Stomach (tissue), 9 donors: ENCODE measurements around the gene PLEKHG4. TPM values are rescaled to one million over a fixed set of nuclear protein-coding genes. Genes with fewer than 3 reads are reported as not detected.

Experiments used
- DNase-seq, 2 donors: peaks; one replicate each; pipeline versions ENCODE4 v3.0.0 to v3.0.0-alpha.2; 2013 to 2019
- H3K27ac ChIP-seq, 5 donors: fragments of 200-600 bp in 4 of 5; sonication (generic) in 4 of 5; one replicate each; pipeline ENCODE4 v1.5.1; 2013 to 2019; ENCODE audit warnings: mild to moderate bottlenecking in 1 of 5, moderate library complexity in 1 of 5
- H3K27me3 ChIP-seq, 3 donors: fragments of 200-600 bp; sonication (generic); one replicate each; pipeline ENCODE4 v1.5.1; 2017 to 2019; ENCODE audit warnings: mixed run types in 1 of 3
- H3K36me3 ChIP-seq, 4 donors: fragments of 200-600 bp; sonication (generic); 1 replicate in 3 of 4; 2 replicates in 1 of 4; pipeline ENCODE4 v1.5.1; 2016 to 2019
- H3K4me1 ChIP-seq, 4 donors: fragments of 200-600 bp; sonication (generic); one replicate each; pipeline ENCODE4 v1.5.1; 2016 to 2019
- H3K4me3 ChIP-seq, 4 donors: fragments of 200-600 bp; sonication (generic) in 3 of 4; one replicate each; pipeline ENCODE4 v1.5.1; 2016 to 2019; ENCODE audit warnings: mild to moderate bottlenecking in 1 of 4
- H3K9me3 ChIP-seq, 4 donors: fragments of 200-600 bp; sonication (generic); one replicate each; pipeline ENCODE4 v1.5.1; 2016 to 2019
- CTCF ChIP-seq, 7 experiments: fragments of 450-650 bp in 4 of 7; fragments of 200-600 bp in 3 of 7; sonication (generic) in 3 of 7; IDR thresholded peaks; one replicate each; pipeline ENCODE4 v1.5.1; 2016 to 2019; ENCODE audit warnings: antibody characterized with exemption in 7 of 7, control low read depth in 2 of 7, mild to moderate bottlenecking in 1 of 7
- EP300 ChIP-seq: sonication (generic); formaldehyde crosslinking; IDR thresholded peaks from one replicate; pipeline ENCODE4 v1.6.1; 2017; ENCODE audit warnings: antibody characterized with exemption
- POLR2A ChIP-seq, 4 donors: fragments of 450-650 bp; IDR thresholded peaks; one replicate each; pipeline ENCODE4 v1.6.1; 2016; ENCODE audit warnings: antibody characterized with exemption in 4 of 4, control low read depth in 2 of 4, mild to moderate bottlenecking in 1 of 4, moderate library complexity in 1 of 4
- POLR2AphosphoS5 ChIP-seq, 3 donors: sonication (generic); formaldehyde crosslinking; IDR thresholded peaks; one replicate each; pipeline ENCODE4 v1.6.1; 2016; ENCODE audit warnings: antibody characterized with exemption in 3 of 3
- WGBS, 5 donors: extraction: QIAGEN DNeasy Blood & Tissue Kit in 3 of 5; methylation state at CpG; one replicate each; pipeline versions ENCODE4 v1.1.5 to v1.1.7; 2013 to 2018; 5-methylcytosine and 5-hydroxymethylcytosine counted together
- intact Hi-C: fragments of 100-400 bp; cut with DNase I; formaldehyde crosslinking; loops from one replicate; pipeline ENCODE4 v1.15.1; 2023; ENCODE audit warnings: low total_unique reads
- polyA plus RNA-seq, 3 donors: library from polyadenylated mRNA; stranded (reverse); fragments of 200-250 nt; gene quantifications; one replicate each; pipeline ENCODE4 v1.2.3, GENCODE V29; 2013
- total RNA-seq, 5 donors: library from RNA; depleted of rRNA; stranded (reverse); fragments of >200 nt; gene quantifications; one replicate each; pipeline versions ENCODE4 v1.1.0 to v1.2.3, GENCODE V29; 2014 to 2016
- donor health status: healthy with polysubstance abuse.
- donor health status: Bipolar disorder and iron deficiency.
- donor health status: healthy.

Gene PLEKHG4
- total and polyA plus RNA-seq, 8 donors: 2.3 to 57.1 (median 6.6) TPM

- TF ChIP-seq POLR2A (IDR thresholded peaks at IDR 0.05) (no peak), EP300 (no peak), POLR2AphosphoS5 (IDR thresholded peaks at IDR 0.05) (no peak), CTCF (IDR thresholded peaks at IDR 0.05) (no peak)
- no peak for DNase-seq
- H3K27me3 ChIP-seq: no peaks in the 10 kb centered on the region
- no peak overlapping the region for H3K27ac ChIP-seq
- no peak overlapping the region for H3K4me3 ChIP-seq
- H3K36me3 ChIP-seq: peaks cover 2 to 13% (median 10%) of the 10 kb centered on the region in 4 donors
- peaks cover 24 to 36% (median 32%) of the 10 kb centered on the region in 4 donors for H3K4me1 ChIP-seq
- WGBS, 5 donors: 93 to 98% (median 95%) methylated on average over 9 to 15 of the region's 15 CpGs
- no peaks in the 10 kb centered on the region for H3K9me3 ChIP-seq
- intact Hi-C loops: no loop called here
Measured at GRCh38 chr16:67280090-67281015, 1.0 kb downstream of the PLEKHG4 start.

DNA sequence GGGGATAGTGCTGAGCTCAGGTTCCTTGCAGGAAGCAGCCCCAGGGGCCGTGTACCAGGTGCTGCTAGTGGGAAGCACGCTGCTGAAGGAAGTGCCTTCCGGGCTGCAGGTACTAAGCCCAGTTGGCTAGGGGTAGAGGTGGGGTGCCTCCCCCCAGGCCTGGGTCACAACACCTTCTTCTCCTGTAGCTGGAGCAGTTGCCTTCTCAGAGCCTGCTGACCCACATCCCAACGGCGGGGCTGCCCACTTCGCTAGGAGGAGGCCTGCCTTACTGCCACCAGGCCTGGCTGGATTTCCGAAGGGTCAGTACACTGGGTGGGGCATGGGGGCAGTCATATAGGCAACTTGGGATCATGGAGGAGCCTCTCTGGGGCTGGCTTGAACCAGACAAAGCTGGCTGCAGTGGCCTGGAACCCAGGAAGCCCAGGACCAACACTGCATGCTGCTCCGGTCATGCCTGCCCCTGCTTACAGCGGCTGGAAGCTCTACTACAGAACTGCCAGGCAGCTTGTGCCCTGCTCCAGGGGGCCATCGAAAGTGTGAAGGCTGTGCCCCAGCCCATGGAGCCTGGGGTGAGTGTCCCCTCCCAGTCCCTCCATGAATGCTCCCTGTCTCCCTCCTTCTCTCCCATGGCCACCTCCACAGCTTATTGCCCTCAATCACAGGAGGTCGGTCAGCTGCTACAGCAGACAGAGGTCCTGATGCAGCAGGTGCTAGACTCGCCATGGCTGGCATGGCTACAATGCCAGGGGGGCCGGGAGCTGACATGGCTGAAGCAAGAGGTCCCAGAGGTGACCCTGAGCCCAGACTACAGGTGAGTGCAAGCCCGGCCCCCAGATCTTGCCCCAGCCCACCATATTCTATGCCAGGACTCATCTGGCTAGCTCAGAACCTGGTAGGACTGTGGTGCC lies 2.5 kb downstream of the PLEKHG4 start:
- H3K4me1 ChIP-seq: peaks cover 24 to 35% (median 31%) of the 10 kb centered on the region in 4 donors
- H3K9me3 ChIP-seq: no peaks in the 10 kb centered on the region
- no peak overlapping the region for H3K4me3 ChIP-seq
- peaks cover 0 to 3% (median under 1%) of the 10 kb centered on the region in 4 donors for H3K36me3 ChIP-seq
- no peak overlapping the region for H3K27ac ChIP-seq
- intact Hi-C loops: no loop called here
- H3K27me3 ChIP-seq: no peaks in the 10 kb centered on the region
- 83 to 94% (median 94%) methylated on average over 8 to 14 of the region's 14 CpGs for WGBS, 5 donors
- DNase-seq: no peak
- TF ChIP-seq EP300 (no peak), POLR2A (IDR thresholded peaks at IDR 0.05) (no peak), CTCF (IDR thresholded peaks at IDR 0.05) (no peak), POLR2AphosphoS5 (IDR thresholded peaks at IDR 0.05) (no peak)

DNA sequence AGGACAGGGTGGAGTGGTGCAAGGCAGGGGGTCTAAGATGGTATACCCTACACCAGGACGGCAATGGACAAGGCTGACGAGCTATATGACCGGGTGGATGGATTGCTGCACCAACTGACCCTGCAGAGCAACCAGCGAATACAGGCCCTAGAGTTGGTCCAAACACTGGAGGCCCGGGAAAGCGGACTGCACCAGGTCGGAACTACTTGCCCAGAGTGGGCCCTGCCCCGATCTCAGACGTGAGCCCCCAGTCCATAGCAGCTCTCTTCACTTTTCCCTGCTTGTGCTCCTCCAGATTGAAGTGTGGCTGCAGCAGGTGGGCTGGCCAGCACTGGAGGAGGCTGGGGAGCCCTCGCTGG lies 3.1 kb downstream of the PLEKHG4 start:
- Histone ChIP-seq H3K36me3 (peaks cover 0 to 9% (median 1%) of the 10 kb centered on the region in 4 donors), H3K4me1 (peaks cover 22 to 31% (median 26%) of the 10 kb centered on the region in 4 donors), H3K9me3 (no peaks in the 10 kb centered on the region), H3K4me3 (no peak overlapping the region), H3K27ac (no peak overlapping the region), H3K27me3 (no peaks in the 10 kb centered on the region)
- WGBS, 5 donors: 95 to 97% (median 96%) methylated on average over 9 to 10 of the region's 10 CpGs
- intact Hi-C loops: no loop called here
- no peak for DNase-seq
- TF ChIP-seq EP300 (no peak), CTCF (IDR thresholded peaks at IDR 0.05) (no peak), POLR2A (IDR thresholded peaks at IDR 0.05) (no peak), POLR2AphosphoS5 (IDR thresholded peaks at IDR 0.05) (no peak)
